HT1080 (cell line): ENCODE data around the gene KLHDC8B. TPM values are rescaled to one million over a fixed set of nuclear protein-coding genes. Genes with fewer than 3 reads are reported as not detected.

Experiments used
- DNase-seq: peaks from one replicate; pipeline ENCODE4 v3.0.0-alpha.2; 2015; ENCODE audit warnings: low read depth
- total RNA-seq: library from RNA; depleted of rRNA; stranded (reverse); fragments of >200 nt; shearing (Covaris generic); gene quantifications from 2 replicates; pipeline ENCODE4 v1.2.3, GENCODE V29; 2014

The KLHDC8B gene
- total RNA-seq, 1 experiment from 2014 or later = 5.1 TPM

- DNase-seq = peak; percentile 25
Observed at GRCh38 chr3:49158103-49158709, 13.2 kb upstream of the KLHDC8B start.

GRCh38 chr3:49158792-49159191 is 12.6 kb upstream of the KLHDC8B start:
- no peak for DNase-seq

GRCh38 chr3:49161197-49161596 is 10.2 kb upstream of the KLHDC8B start:
- no peak for DNase-seq

GRCh38 chr3:49161808-49162530 is 9.4 kb upstream of the KLHDC8B start:
- DNase-seq = no peak

GRCh38 chr3:49162751-49163419 is 8.5 kb upstream of the KLHDC8B start:
- no peak for DNase-seq

GRCh38 chr3:49163609-49164008 is 7.8 kb upstream of the KLHDC8B start:
- DNase-seq = no peak

GRCh38 chr3:49164983-49165720 is 6.2 kb upstream of the KLHDC8B start:
- no peak for DNase-seq

GRCh38 chr3:49165771-49166751 is 5.3 kb upstream of the KLHDC8B start, which contains the start of gene CCDC71:
TSS of gene CCDC71 (minus strand) at chr3:49166331. CDS start at chr3:49164208, 2,123 bp downstream.
- DNase-seq = peak; percentile 55

- DNase-seq = no peak
Observed at GRCh38 chr3:49166752-49167556, 4.4 kb upstream of the KLHDC8B start.

GRCh38 chr3:49170744-49171118 is 667 bp upstream of the KLHDC8B start:
- no peak for DNase-seq

GRCh38 chr3:49171775-49172500 is 540 bp downstream of the KLHDC8B start:
- DNase-seq = no peak

- DNase-seq = no peak
Observed at GRCh38 chr3:49172551-49173041, 1.2 kb downstream of the KLHDC8B start.

GRCh38 chr3:49173116-49173791 is 1.9 kb downstream of the KLHDC8B start:
- DNase-seq = peak; percentile 21

GRCh38 chr3:49173792-49174170 is 2.4 kb downstream of the KLHDC8B start:
- DNase-seq = no peak

GRCh38 chr3:49174397-49174985 is 3.1 kb downstream of the KLHDC8B start:
- DNase-seq = peak; percentile 46

- no peak for DNase-seq
Observed at GRCh38 chr3:49175530-49175929, 4.1 kb downstream of the KLHDC8B start.

GRCh38 chr3:49177073-49177472 is 5.7 kb downstream of the KLHDC8B start:
- DNase-seq = no peak

GRCh38 chr3:49180116-49180515 is 8.7 kb downstream of the KLHDC8B start:
- no peak for DNase-seq
